MCF 10A (cell line): Measurements from ENCODE around the gene AIFM1. TPM values are rescaled to one million over a fixed set of nuclear protein-coding genes. Genes with fewer than 3 reads are reported as not detected.
A peak's percentile ranks its signal among the peaks of the same experiment; 100 is the strongest.

Source experiments
- BruUV-seq: library from RNA; stranded (reverse); fragments of 400-500 nt; replicated peaks from 2 replicates; lab custom pipeline; 2021; lab: Mats Ljungman, UMichigan
- CTCF ChIA-PET: fragments of 300-600 bp; sonication (Branson Sonifier 250); formaldehyde crosslinking; extraction: SDS; loops from one replicate; lab custom pipeline; 2021; ENCODE audit warnings: antibody characterized with exemption, inconsistent platforms; lab: Yijun Ruan, JAX
- POLR2A ChIA-PET: fragments of 300-600, 350-650 bp; sonication (Branson Sonifier 250); formaldehyde crosslinking; extraction: SDS; loops from one replicate; lab custom pipeline; 2020; ENCODE audit warnings: antibody characterized with exemption, inconsistent platforms; lab: Yijun Ruan, JAX
- DNase-seq: peaks from one replicate; pipeline ENCODE4 v3.0.0-alpha.2; 2018; ENCODE audit not compliant: unreplicated experiment
- H3K27ac Mint-ChIP-seq: one replicate; pipeline ENCODE4 v1.8.0; 2022; ENCODE audit warnings: mild to moderate bottlenecking, low read depth, mixed read lengths; ENCODE audit not compliant: unreplicated experiment
- H3K27me3 Mint-ChIP-seq: one replicate; pipeline ENCODE4 v1.8.0; 2022; ENCODE audit warnings: mixed read lengths; ENCODE audit not compliant: insufficient read depth, unreplicated experiment
- H3K36me3 Mint-ChIP-seq: one replicate; pipeline ENCODE4 v1.8.0; 2022; ENCODE audit warnings: mild to moderate bottlenecking, moderate library complexity, mixed read lengths; ENCODE audit not compliant: insufficient read depth, unreplicated experiment
- H3K4me1 Mint-ChIP-seq: one replicate; pipeline ENCODE4 v1.8.0; 2022; ENCODE audit warnings: mixed read lengths; ENCODE audit not compliant: insufficient read depth, unreplicated experiment
- H3K4me3 Mint-ChIP-seq: one replicate; pipeline ENCODE4 v1.8.0; 2022; ENCODE audit warnings: mild to moderate bottlenecking, moderate library complexity, mixed read lengths; ENCODE audit not compliant: unreplicated experiment
- H3K9me3 Mint-ChIP-seq: one replicate; pipeline ENCODE4 v1.8.0; 2022; ENCODE audit warnings: mixed read lengths; ENCODE audit not compliant: unreplicated experiment
- intact Hi-C: fragments of 100-400 bp; cut with micrococcal nuclease; formaldehyde crosslinking; loops from 2 replicates; pipeline ENCODE4 v1.14.1; 2022
- total RNA-seq: library from RNA; stranded (reverse); gene quantifications from 2 replicates; pipeline ENCODE4 v1.2.3, GENCODE V29; 2022
- TF ChIP-seq, protein P1 (sequence below): fragments of 200-600 bp; IDR thresholded peaks from one replicate; pipeline ENCODE4 v1.8.0; 2022; ENCODE audit warnings: antibody characterized with exemption, mild to moderate bottlenecking; ENCODE audit not compliant: unreplicated experiment

The AIFM1 gene
- total RNA-seq, 1 experiment from 2014 or later: 43.2 TPM

DNA sequence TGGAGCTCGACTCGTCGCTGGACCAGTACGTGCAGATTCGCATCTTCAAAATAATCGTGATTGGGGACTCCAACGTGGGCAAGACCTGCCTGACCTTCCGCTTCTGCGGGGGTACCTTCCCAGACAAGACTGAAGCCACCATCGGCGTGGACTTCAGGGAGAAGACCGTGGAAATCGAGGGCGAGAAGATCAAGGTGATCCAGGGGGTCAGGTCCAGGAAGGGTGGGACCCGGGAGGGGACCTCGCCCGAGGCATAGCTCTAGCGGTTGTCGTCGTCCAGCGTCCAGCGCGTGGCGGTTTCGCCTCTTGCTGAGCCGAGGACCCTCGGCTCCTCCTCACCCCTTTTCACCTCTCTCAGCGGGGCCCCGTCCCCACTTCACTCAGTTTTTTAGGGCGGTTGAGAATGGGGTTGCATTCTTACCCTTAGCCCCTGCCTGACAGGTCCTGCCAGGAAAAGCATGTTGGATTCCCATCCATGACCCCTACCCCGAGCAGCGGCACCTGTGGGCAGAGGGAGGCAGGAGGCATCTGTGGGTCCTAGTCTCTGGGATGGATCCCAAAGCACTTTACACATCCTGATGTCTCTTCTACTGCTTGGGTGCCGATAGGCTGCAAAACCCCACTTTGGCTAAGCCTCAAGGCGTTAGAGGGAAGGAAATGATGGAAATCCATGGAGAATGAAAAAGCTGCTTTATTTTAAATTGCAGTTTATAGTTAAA lies 6.6 kb upstream of the AIFM1 start:
- H3K4me3 Mint-ChIP-seq: no peak overlapping the region

DNA sequence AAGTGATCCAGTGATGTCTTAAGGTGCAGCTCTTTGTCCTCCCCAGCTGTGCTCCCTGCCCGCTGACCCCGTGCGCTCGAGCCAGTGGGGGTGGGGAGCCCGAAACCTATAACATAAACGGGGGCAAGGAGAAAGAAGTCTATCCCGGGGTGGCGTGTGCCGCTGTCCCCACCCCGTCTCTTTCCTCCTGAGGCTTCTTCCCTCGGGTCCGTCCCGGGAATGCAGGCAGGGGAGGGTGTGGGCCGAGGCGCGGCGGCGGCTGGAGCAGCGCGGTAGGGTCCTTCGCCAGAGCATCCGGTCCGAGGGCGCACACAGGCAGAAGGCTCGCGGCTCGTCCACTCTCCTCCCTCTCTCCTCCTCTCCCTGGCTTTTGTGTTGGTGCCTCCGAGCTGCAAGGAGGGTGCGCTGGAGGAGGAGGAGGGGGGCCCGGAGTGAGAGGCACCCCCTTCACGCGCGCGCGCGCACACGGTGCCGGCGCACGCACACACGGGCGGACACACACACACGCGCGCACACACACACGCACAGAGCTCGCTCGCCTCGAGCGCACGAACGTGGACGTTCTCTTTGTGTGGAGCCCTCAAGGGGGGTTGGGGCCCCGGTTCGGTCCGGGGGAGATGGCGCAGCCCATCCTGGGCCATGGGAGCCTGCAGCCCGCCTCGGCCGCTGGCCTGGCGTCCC lies 5.9 kb upstream of the AIFM1 start, which contains the start of gene RAB33A:
Gene RAB33A (plus strand): TSS at position 517 of the 681 bp plus-strand sequence. CDS start 101 bp downstream, at position 618.
- POLR2A ChIA-PET: no interaction called here
- Mint-ChIP-seq H3K4me3 (no peak within 1 kb of the TSS), H3K4me1 (peaks cover 19% of the 10 kb centered on the region), H3K27ac (no peak within 1 kb of the TSS), H3K27me3 (peaks cover 46% of the 10 kb centered on the region), H3K9me3 (no peaks in the 10 kb centered on the region), H3K36me3 (peaks cover 2% of the 10 kb centered on the region)
- DNase-seq: no peak
- TF ChIP-seq, protein P1, sequence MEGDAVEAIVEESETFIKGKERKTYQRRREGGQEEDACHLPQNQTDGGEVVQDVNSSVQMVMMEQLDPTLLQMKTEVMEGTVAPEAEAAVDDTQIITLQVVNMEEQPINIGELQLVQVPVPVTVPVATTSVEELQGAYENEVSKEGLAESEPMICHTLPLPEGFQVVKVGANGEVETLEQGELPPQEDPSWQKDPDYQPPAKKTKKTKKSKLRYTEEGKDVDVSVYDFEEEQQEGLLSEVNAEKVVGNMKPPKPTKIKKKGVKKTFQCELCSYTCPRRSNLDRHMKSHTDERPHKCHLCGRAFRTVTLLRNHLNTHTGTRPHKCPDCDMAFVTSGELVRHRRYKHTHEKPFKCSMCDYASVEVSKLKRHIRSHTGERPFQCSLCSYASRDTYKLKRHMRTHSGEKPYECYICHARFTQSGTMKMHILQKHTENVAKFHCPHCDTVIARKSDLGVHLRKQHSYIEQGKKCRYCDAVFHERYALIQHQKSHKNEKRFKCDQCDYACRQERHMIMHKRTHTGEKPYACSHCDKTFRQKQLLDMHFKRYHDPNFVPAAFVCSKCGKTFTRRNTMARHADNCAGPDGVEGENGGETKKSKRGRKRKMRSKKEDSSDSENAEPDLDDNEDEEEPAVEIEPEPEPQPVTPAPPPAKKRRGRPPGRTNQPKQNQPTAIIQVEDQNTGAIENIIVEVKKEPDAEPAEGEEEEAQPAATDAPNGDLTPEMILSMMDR: no peak
- BruUV-seq: no TSS peak
- intact Hi-C loops: no loop called here
- CTCF ChIA-PET: no interaction called here

More for the DNA sequence above, 6.6 kb upstream of the AIFM1 start:
- TF ChIP-seq, protein P1: no peak
- peaks cover 12% of the 10 kb centered on the region for H3K4me1 Mint-ChIP-seq
- H3K27ac Mint-ChIP-seq: no peak overlapping the region
- H3K9me3 Mint-ChIP-seq: no peaks in the 10 kb centered on the region
- peaks cover 42% of the 10 kb centered on the region for H3K27me3 Mint-ChIP-seq
- H3K36me3 Mint-ChIP-seq: no peaks in the 10 kb centered on the region
- intact Hi-C loops: no loop called here
- BruUV-seq: no TSS peak
- ChIA-PET CTCF (no interaction called here), POLR2A (no interaction called here)
- DNase-seq: no peak

DNA sequence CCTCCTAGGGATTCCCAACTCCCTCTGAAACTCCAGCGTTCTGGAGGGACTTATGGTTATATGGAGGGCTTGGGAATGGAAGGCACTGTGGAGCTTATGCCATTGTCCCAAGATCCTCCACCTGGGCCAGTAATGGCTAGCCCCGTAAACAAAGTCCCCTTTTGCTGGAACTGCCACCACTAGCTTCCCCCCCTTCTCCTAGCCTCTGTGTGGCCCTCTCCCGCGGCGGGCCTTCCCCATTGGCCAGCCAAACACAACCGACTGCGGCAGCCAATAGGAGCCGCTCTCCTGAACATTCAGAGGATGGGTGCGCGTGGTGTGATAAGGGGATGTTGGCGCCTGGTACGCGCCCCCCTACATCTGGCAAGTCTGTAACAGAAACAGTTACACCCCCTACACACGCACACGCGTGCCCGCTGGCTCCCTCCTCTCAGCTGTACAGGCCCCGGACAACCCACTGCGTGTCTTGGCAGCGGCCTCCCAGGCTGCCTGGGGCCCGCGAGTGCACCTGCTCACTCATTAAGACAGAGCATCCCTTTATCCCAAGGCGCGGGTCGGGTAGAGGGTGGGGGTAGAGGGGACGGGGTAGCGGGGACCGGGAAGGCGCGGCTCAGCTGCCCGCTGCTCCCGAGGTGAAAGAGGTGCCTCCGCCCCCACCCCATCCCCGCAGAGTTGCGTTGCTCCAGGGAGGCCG lies 5.3 kb upstream of the AIFM1 start:
- POLR2A ChIA-PET: no interaction called here
- no peak overlapping the region for H3K27ac Mint-ChIP-seq
- CTCF ChIA-PET: interaction anchor here (0.6 to 1.0 kb wide), 3 partner anchors 60 to 91 kb away, joined by 3 read pairs; no protein-coding TSS in a partner anchor
- peaks cover 46% of the 10 kb centered on the region for H3K27me3 Mint-ChIP-seq
- H3K9me3 Mint-ChIP-seq: no peaks in the 10 kb centered on the region
- no peak overlapping the region for H3K4me3 Mint-ChIP-seq
- intact Hi-C loops: no loop called here
- no TSS peak for BruUV-seq
- H3K36me3 Mint-ChIP-seq: peaks cover 8% of the 10 kb centered on the region
- peaks cover 19% of the 10 kb centered on the region for H3K4me1 Mint-ChIP-seq
- DNase-seq: no peak
- TF ChIP-seq, protein P1: no peak

DNA sequence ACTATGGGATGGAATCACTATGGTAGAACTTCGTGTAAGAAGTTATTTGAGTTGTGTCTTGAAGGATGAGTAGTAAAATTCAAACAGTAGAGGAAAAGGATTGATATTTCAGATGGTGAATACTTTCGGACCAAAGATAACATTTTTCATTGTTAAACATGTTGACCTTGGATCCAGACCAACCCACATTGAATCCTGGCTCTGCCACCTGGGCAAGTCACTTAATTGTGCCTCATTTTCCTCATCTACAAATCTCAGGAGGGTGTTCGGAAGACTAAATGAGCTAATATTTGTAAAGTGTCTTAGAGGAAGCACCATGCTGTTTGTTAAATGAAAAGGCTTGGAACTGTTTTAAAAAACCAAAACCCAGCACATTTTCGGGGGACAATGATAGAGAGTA lies 1.4 kb upstream of the AIFM1 start:
- BruUV-seq: no TSS peak
- TF ChIP-seq, protein P1: no peak
- Mint-ChIP-seq H3K27ac (peak overlapping the region; percentile 49), H3K4me1 (peaks cover 6% of the 10 kb centered on the region), H3K4me3 (peak overlapping the region; percentile 75), H3K36me3 (peaks cover 14% of the 10 kb centered on the region), H3K9me3 (no peaks in the 10 kb centered on the region), H3K27me3 (peaks cover 43% of the 10 kb centered on the region)
- ChIA-PET CTCF (interaction anchor here (0.6 to 0.7 kb wide), 2 partner anchors 19 to 561 kb away, joined by 3 to 6 read pairs; no protein-coding TSS in a partner anchor), POLR2A (interaction anchor here (0.7 to 2.8 kb wide), 6 partner anchors 22 to 87 kb away, joined by 3 to 28 read pairs (median 4); partner anchors contain the start of gene ELF4)
- no peak for DNase-seq
- intact Hi-C loops: no loop called here
